Fibroblast of mammary gland (primary cell): ENCODE results near the gene STARD9.
A peak's percentile ranks its signal among the peaks of the same experiment; 100 is the strongest.
"Not testable (repeated sequence)": the region's sequence is repeated elsewhere in the genome, so short reads cannot be mapped to it uniquely, and the experiment has no call there.

Experiments
- DNase-seq: peaks from one replicate; pipeline ENCODE4 v3.0.0-alpha.2; 2010; ENCODE audit warnings: low read depth
- H3K4me3 ChIP-seq: 2 replicates; pipeline ENCODE4 v1.5.1; 2011; ENCODE audit warnings: low read depth, mild to moderate bottlenecking, low read length, moderate library complexity; ENCODE audit not compliant: control insufficient read depth
- TF ChIP-seq, protein P1 (sequence below): conservative IDR thresholded peaks from 2 replicates; pipeline ENCODE4 v1.5.1; 2011; ENCODE audit warnings: low read depth, low read length, inconsistent platforms; ENCODE audit not compliant: control insufficient read depth, insufficient read depth

STARD9 gene

DNA sequence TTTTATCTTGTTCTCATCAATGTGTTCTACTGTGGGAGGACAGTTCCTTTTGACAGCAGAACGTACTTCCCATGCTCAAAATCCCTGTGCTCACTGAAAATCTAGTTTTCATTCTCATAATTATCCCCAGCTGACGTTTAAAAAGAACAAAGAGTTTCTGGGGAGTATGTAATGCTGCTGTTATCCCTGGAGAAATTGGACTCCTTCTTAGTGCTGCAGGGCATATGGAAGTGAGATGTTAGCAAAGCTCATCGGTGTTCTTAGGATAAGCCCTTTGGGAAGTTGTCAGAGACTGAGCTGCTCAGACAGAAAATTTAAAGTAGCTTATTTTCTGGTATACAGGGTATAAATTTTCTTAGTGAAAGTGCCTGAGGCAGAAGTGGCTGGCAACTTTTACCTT, 95.0 kb downstream of the STARD9 start:
- DNase-seq, result no peak
- TF ChIP-seq, protein P1, sequence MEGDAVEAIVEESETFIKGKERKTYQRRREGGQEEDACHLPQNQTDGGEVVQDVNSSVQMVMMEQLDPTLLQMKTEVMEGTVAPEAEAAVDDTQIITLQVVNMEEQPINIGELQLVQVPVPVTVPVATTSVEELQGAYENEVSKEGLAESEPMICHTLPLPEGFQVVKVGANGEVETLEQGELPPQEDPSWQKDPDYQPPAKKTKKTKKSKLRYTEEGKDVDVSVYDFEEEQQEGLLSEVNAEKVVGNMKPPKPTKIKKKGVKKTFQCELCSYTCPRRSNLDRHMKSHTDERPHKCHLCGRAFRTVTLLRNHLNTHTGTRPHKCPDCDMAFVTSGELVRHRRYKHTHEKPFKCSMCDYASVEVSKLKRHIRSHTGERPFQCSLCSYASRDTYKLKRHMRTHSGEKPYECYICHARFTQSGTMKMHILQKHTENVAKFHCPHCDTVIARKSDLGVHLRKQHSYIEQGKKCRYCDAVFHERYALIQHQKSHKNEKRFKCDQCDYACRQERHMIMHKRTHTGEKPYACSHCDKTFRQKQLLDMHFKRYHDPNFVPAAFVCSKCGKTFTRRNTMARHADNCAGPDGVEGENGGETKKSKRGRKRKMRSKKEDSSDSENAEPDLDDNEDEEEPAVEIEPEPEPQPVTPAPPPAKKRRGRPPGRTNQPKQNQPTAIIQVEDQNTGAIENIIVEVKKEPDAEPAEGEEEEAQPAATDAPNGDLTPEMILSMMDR, result no peak
- no peak overlapping the region for H3K4me3 ChIP-seq

DNA sequence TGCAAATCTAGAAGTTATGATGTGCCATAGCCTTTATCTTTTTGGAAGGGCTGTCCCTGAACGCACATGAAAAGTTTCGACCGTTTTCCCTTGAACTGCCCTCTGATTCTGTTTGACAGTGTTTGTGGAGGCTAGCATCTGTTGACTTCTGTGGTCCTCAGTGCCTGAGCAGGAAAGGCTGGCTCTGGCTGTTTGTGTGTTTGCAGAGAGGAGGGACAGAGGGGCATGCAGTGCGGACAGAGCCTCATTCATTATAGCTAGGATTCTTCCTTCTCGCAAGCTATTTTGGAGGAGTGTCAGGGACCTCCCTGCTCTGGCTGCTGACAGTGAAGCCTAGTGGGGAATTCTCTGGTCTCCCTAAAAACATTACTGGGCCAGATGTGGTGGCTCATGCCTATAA, 97.0 kb downstream of the STARD9 start:
- no peak for DNase-seq
- TF ChIP-seq, protein P1, result no peak
- no peak overlapping the region for H3K4me3 ChIP-seq

DNA sequence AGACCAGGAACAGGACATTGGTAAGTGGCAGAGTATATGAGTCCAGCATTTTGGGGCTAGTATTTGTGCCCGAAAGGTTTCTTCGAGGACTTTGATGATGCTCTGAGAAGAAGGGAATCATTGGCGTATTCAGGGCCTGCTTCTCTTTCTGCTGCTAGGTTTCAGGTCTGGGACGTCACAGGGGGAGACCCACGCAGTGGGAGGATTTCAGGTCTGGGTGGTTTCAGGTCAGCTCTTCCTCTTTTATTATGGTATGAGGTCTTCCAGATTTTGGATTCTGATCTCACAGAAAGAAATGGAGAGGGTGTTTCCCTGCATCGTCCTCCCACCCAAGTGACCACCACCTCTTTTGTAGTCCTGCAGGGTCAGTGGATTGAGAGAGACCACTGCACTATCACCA, 99.1 kb downstream of the STARD9 start:
- DNase-seq, result no peak
- no peak overlapping the region for H3K4me3 ChIP-seq
- TF ChIP-seq, protein P1, result no peak

DNA sequence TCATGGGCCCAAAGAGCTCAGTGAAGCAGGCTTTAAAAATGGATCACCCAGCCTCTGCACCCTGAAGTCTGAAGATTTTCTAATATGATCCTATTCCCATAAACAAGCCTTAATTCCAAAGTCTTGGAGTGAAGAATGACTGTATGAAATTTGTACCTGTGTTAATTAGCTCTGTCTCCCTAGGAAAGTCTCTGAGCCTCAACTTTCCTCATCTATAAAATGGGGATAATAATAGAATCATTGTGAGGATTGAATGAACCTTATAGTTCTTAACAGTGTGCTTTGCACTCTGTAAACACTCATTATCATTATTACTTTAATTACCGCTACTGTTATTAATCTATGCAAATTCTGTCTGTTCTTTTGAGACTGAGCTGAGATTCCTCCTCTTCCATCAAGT, 99.6 kb downstream of the STARD9 start:
- TF ChIP-seq, protein P1, result no peak
- DNase-seq, result no peak
- no peak overlapping the region for H3K4me3 ChIP-seq

DNA sequence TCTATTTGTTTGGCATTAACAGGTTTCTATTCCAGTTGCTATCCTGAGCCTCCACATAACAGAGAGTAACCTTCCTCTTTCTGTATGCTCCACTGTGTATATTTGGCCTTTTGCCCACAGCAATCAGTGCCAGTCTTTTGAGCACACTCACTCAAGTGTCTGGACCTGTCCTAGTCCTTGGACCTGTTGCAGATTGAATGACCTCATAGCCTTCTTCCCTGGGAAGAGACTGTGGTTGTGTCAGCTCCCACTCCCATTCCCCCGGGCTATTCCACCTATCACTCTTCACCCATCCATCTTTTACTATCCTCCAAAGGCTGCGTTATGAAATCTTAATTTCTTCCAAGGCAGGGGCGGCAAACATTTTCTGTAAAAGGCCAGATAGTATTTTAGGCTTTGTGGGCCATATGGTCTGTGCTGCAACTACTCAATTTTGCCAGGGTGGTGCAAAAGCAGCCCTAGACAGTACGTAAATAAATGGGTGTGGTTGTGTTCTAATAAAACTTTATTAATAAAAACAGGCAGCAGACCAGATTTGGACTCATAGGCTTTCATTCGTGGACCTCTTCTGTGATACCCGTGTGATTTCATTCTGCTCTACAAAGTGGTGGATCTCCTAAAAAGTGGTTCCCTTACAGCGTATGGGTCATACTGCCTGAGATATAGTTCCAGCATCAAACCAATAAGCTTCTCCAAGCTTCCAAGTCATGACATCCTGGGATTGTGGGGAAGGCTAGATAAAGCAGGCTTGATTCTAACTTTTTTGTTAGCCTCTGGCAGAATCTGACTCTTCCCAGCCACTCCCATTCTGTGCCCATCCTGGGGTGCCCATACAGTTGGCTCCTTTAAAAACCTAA, 104.1 kb downstream of the STARD9 start:
- no peak overlapping the region for H3K4me3 ChIP-seq
- peak; percentile 22 for DNase-seq
- TF ChIP-seq, protein P1, result no peak

DNA sequence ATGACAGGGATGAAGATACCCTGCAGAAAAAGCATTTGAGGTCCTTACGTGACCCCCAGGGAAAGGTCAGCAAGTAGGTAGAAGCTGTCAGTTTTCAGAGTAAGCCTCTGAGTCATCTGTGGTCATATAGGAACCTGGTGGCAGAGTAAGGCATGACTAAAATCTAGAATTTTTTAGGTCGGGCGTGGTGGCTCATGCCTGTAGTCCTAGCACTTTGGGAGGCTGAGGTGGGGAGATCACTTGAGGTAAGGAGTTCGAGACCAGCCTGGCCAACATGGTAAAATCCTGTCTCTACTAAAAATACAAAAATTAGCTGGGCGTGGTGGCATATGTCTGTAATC, 104.7 kb downstream of the STARD9 start:
- H3K4me3 ChIP-seq, result not testable (repeated sequence)
- peak; percentile 29 for DNase-seq

DNA sequence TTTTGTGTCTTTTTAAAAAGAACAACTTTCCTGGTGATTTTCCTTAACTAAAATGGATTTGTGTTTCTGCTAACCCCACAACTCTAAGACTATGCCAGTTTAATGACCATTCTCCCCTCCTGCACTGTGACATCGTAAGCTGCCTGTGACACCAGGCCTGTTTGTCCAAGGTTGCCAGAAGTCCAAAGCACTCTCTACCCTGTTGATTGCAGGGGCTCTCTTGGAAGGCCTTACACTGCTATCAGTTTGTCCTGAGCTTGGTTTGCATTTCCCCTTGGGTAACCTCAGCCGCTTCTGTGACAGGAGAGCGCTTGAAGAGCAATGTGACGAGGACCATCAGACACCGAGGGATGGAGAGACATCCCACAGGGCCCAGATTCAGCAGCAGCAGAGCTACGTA, 105.7 kb downstream of the STARD9 start:
- DNase-seq, result no peak
- H3K4me3 ChIP-seq, result no peak overlapping the region
- TF ChIP-seq, protein P1, result no peak
